K562 (cell line): Measurements from ENCODE around the gene SCNN1A. TPM values are rescaled to one million over a fixed set of nuclear protein-coding genes. Genes with fewer than 3 reads are reported as not detected.
A peak's percentile ranks its signal among the peaks of the same experiment; 100 is the strongest.

Experiments used
- BRCA1 ChIP-seq, 2 experiments: fragments of 450-650 bp in 1 of 2; sonication (generic) in 1 of 2; formaldehyde crosslinking in 1 of 2; IDR thresholded peaks; 2 replicates each; pipeline versions ENCODE4 v1.5.0 to v1.6.1; 2017 to 2020; ENCODE audit warnings: mild to moderate bottlenecking in 1 of 2, missing genetic modification reagents in 1 of 2
- CBFB ChIP-seq: sonication (generic); formaldehyde crosslinking; IDR thresholded peaks from 2 replicates; pipeline ENCODE4 v1.4.0; 2020; ENCODE audit warnings: mild to moderate bottlenecking, missing genetic modification reagents
- CHD4 ChIP-seq: fragments of 200-600 bp; sonication (generic); IDR thresholded peaks from 3 replicates; pipeline ENCODE4 v1.6.1; 2012; ENCODE audit warnings: low read depth, mild to moderate bottlenecking, mixed read lengths, low read length, inconsistent platforms; ENCODE audit not compliant: insufficient read depth, insufficient replicate concordance, poor library complexity, severe bottlenecking
- CTBP1 ChIP-seq: fragments of 450-650 bp; IDR thresholded peaks from 2 replicates; pipeline ENCODE4 v1.6.1; 2016; ENCODE audit warnings: borderline replicate concordance
- FUS ChIP-seq: fragments of 200-400 bp; formaldehyde crosslinking; optimal IDR thresholded peaks from 2 replicates; pipeline ENCODE3; 2017; ENCODE audit warnings: low read depth, low read length
- HMG20B ChIP-seq: fragments of 250-450 bp; sonication (Bioruptor Pico); IDR thresholded peaks from 2 replicates; pipeline ENCODE4 v1.5.0; 2021; ENCODE audit warnings: mild to moderate bottlenecking
- NFIX ChIP-seq: fragments of 250-450 bp; sonication (Bioruptor Pico); IDR thresholded peaks from 2 replicates; pipeline ENCODE4 v1.4.0; 2020; ENCODE audit warnings: low read depth, mild to moderate bottlenecking, moderate library complexity
- PCBP2 ChIP-seq: fragments of 200-400 bp; formaldehyde crosslinking; IDR thresholded peaks from 2 replicates; pipeline ENCODE4 v1.6.1; 2018; ENCODE audit warnings: low read length, low read depth, mild to moderate bottlenecking, moderate library complexity; ENCODE audit not compliant: poor library complexity, severe bottlenecking
- SMARCC2 ChIP-seq: fragments of 450-650 bp; IDR thresholded peaks from 2 replicates; pipeline ENCODE4 v1.6.1; 2017; ENCODE audit warnings: antibody characterized with exemption, moderate library complexity, mild to moderate bottlenecking, low read depth
- STAT5A ChIP-seq: IDR thresholded peaks from 2 replicates; pipeline ENCODE4 v1.6.1; 2012; ENCODE audit warnings: low read length, inconsistent platforms, borderline replicate concordance
- TAF9B ChIP-seq: fragments of 450-650 bp; IDR thresholded peaks from 2 replicates; pipeline ENCODE4 v1.6.1; 2018; ENCODE audit warnings: mild to moderate bottlenecking; ENCODE audit not compliant: partially characterized antibody
- TOE1 ChIP-seq, 2 experiments: fragments of 450-650 bp in 1 of 2; sonication (generic) in 1 of 2; formaldehyde crosslinking in 1 of 2; IDR thresholded peaks; 2 replicates each; pipeline versions ENCODE4 v1.7.1 to v1.8.0; 2016 to 2022; ENCODE audit warnings: borderline replicate concordance in 2 of 2, mild to moderate bottlenecking in 2 of 2, antibody characterized with exemption in 1 of 2, inconsistent platforms in 1 of 2, low read depth in 1 of 2, missing genetic modification reagents in 1 of 2, moderate library complexity in 1 of 2
- ZNF253 ChIP-seq: fragments of 250-450 bp; sonication (Bioruptor Pico); conservative IDR thresholded peaks from 2 replicates; pipeline ENCODE4 v1.6.1; 2021; ENCODE audit warnings: mild to moderate bottlenecking
- ZSCAN32 ChIP-seq: fragments of 450-650 bp; formaldehyde crosslinking; IDR thresholded peaks from 2 replicates; pipeline ENCODE4 v1.4.0; 2020; ENCODE audit warnings: mild to moderate bottlenecking, moderate library complexity
- polyA plus RNA-seq, 8 experiments: library from polyadenylated mRNA; depleted of rRNA in 4 of 8; stranded (reverse) in 5 of 8; unstranded in 3 of 8; fragments of >200 nt; fragmentation: Nextera tagmentation in 2 of 8; fragmentation: Illumina TruSeq in 1 of 8; extraction: Ambion mirVana in 2 of 8; extraction: Trizol in 1 of 8; gene quantifications; 2 replicates each; pipeline versions ENCODE4 v1.2.1 to v1.2.3, GENCODE V29; 2011 to 2014; ENCODE audit warnings: inconsistent platforms in 1 of 8, missing spikeins in 1 of 8
- total RNA-seq, 7 experiments: library from RNA; depleted of rRNA in 6 of 7; stranded (reverse); fragments of >200 nt in 6 of 7; fragmentation: Illumina TruSeq in 2 of 7; extraction: Trizol in 2 of 7; gene quantifications; 2 replicates each; pipeline versions ENCODE4 v1.2.1 to v1.2.3, GENCODE V29; 2011 to 2021; ENCODE audit warnings: low replicate concordance in 1 of 7
- TF ChIP-seq, protein P1 (sequence below): fragments of 450-650 bp; formaldehyde crosslinking; IDR thresholded peaks from 2 replicates; pipeline ENCODE4 v1.4.0; 2020; ENCODE audit warnings: mild to moderate bottlenecking, moderate library complexity
- TF ChIP-seq, protein P2 (sequence below), 2 experiments: fragments of 200-800 bp in 1 of 2; sonication (Bioruptor generic) in 1 of 2; sonication (generic) in 1 of 2; formaldehyde crosslinking in 1 of 2; IDR thresholded peaks in 1 of 2; conservative IDR thresholded peaks in 1 of 2; 2 replicates each; pipeline versions ENCODE4 v1.5.0 to v1.6.1; 2016 to 2020; ENCODE audit warnings: missing compliant biosample characterization in 1 of 2, missing genetic modification characterization in 1 of 2, missing genetic modification reagents in 1 of 2
- TF ChIP-seq, protein P3 (sequence below): conservative IDR thresholded peaks from 2 replicates; pipeline ENCODE4 v1.6.1; 2011; ENCODE audit warnings: low read depth, mild to moderate bottlenecking, low read length; ENCODE audit not compliant: control insufficient read depth
- TF ChIP-seq, protein P4 (sequence below): fragments of 200-800 bp; sonication (Bioruptor generic); IDR thresholded peaks from 2 replicates; pipeline ENCODE4 v1.6.1; 2017; ENCODE audit warnings: missing genetic modification characterization, missing compliant biosample characterization
- TF ChIP-seq, protein P5 (sequence below): fragments of 450-650 bp; formaldehyde crosslinking; IDR thresholded peaks from 2 replicates; pipeline ENCODE4 v1.4.0; 2022; ENCODE audit warnings: missing genetic modification characterization

Gene SCNN1A
- total and polyA plus RNA-seq, 9 of the 15 experiments (the other 6 are each of a cell fraction or from before 2014, with no cell fraction given), result 0.15 to 0.49 (median 0.32) TPM; not detected in 5

DNA sequence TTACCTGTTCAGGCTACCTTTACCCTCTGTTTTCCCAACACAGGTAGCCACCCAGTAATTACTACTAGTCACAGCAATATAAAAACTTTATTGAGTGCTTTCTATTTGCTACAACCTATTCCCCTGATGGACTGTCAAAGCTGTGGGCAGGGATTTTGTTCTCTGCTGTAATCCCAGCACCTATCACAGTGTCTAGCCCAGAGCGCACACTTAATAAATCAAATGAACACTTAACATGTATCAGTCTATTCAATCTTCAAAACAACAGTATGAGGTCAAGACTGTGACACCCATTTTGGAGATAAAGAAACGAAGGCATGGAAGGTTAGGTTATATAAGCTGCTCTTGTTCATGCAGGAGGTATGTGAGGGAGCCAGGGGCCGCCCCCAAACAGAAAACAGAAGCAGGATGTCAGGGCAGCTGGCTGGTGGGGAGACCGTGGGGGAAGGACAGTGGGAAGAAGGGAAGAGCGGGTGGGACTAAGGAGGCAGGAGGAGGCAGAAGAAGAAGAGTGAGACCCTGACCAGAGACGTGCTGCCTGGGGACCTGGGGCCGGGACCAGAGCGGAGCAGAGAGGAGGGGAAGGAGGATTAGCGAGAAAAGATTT, 35.2 kb downstream of the SCNN1A start (continued):
- TF ChIP-seq, protein P1, sequence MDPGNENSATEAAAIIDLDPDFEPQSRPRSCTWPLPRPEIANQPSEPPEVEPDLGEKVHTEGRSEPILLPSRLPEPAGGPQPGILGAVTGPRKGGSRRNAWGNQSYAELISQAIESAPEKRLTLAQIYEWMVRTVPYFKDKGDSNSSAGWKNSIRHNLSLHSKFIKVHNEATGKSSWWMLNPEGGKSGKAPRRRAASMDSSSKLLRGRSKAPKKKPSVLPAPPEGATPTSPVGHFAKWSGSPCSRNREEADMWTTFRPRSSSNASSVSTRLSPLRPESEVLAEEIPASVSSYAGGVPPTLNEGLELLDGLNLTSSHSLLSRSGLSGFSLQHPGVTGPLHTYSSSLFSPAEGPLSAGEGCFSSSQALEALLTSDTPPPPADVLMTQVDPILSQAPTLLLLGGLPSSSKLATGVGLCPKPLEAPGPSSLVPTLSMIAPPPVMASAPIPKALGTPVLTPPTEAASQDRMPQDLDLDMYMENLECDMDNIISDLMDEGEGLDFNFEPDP (CRISPR knock-in tag), result no peak
- TF ChIP-seq STAT5A (no peak), PCBP2 (no peak), SMARCC2 (no peak), TOE1 (IDR thresholded peaks at IDR 0.05; ENCODE audit: borderline replicate concordance) (no peak), TOE1 (CRISPR knock-in tag; IDR thresholded peaks at IDR 0.05; ENCODE audit: borderline replicate concordance, low read depth) (no peak), FUS (no peak), TAF9B (no peak), CHD4 (no peak), ZSCAN32 (CRISPR knock-in tag) (no peak), HMG20B (CRISPR knock-in tag) (no peak), CBFB (CRISPR knock-in tag) (no peak), BRCA1 (IDR thresholded peaks at IDR 0.05) (no peak), BRCA1 (CRISPR knock-in tag; IDR thresholded peaks at IDR 0.05) (no peak), NFIX (CRISPR knock-in tag) (no peak), ZNF253 (CRISPR knock-in tag) (no peak), CTBP1 (0 out of 2 replicates have a peak, but pooled peaks have one; percentile 7)
- TF ChIP-seq, protein P2, sequence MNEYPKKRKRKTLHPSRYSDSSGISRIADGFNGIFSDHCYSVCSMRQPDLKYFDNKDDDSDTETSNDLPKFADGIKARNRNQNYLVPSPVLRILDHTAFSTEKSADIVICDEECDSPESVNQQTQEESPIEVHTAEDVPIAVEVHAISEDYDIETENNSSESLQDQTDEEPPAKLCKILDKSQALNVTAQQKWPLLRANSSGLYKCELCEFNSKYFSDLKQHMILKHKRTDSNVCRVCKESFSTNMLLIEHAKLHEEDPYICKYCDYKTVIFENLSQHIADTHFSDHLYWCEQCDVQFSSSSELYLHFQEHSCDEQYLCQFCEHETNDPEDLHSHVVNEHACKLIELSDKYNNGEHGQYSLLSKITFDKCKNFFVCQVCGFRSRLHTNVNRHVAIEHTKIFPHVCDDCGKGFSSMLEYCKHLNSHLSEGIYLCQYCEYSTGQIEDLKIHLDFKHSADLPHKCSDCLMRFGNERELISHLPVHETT (CRISPR knock-in tag; conservative IDR thresholded peaks at IDR 0.05 in 1 of 2, IDR thresholded peaks at IDR 0.05 in 1 of 2), result no peak
- TF ChIP-seq, protein P3, sequence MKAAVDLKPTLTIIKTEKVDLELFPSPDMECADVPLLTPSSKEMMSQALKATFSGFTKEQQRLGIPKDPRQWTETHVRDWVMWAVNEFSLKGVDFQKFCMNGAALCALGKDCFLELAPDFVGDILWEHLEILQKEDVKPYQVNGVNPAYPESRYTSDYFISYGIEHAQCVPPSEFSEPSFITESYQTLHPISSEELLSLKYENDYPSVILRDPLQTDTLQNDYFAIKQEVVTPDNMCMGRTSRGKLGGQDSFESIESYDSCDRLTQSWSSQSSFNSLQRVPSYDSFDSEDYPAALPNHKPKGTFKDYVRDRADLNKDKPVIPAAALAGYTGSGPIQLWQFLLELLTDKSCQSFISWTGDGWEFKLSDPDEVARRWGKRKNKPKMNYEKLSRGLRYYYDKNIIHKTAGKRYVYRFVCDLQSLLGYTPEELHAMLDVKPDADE, result no peak
- TF ChIP-seq, protein P4, sequence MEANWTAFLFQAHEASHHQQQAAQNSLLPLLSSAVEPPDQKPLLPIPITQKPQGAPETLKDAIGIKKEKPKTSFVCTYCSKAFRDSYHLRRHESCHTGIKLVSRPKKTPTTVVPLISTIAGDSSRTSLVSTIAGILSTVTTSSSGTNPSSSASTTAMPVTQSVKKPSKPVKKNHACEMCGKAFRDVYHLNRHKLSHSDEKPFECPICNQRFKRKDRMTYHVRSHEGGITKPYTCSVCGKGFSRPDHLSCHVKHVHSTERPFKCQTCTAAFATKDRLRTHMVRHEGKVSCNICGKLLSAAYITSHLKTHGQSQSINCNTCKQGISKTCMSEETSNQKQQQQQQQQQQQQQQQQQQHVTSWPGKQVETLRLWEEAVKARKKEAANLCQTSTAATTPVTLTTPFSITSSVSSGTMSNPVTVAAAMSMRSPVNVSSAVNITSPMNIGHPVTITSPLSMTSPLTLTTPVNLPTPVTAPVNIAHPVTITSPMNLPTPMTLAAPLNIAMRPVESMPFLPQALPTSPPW (CRISPR knock-in tag), result no peak
- TF ChIP-seq, protein P5, sequence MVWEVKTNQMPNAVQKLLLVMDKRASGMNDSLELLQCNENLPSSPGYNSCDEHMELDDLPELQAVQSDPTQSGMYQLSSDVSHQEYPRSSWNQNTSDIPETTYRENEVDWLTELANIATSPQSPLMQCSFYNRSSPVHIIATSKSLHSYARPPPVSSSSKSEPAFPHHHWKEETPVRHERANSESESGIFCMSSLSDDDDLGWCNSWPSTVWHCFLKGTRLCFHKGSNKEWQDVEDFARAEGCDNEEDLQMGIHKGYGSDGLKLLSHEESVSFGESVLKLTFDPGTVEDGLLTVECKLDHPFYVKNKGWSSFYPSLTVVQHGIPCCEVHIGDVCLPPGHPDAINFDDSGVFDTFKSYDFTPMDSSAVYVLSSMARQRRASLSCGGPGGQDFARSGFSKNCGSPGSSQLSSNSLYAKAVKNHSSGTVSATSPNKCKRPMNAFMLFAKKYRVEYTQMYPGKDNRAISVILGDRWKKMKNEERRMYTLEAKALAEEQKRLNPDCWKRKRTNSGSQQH (CRISPR knock-in tag), result no peak
